Ovary (tissue), 3 donors: Measurements from ENCODE around the gene EVL.

ENCODE experiments used
- EP300 ChIP-seq: sonication (generic); formaldehyde crosslinking; IDR thresholded peaks from one replicate; pipeline ENCODE4 v1.6.1; 2017; ENCODE audit warnings: antibody characterized with exemption
- TF ChIP-seq, protein P1 (sequence below), 3 donors: fragments of 450-650 bp in 2 of 3; fragments of 200-600 bp in 1 of 3; IDR thresholded peaks; one replicate each; pipeline versions ENCODE4 v1.5.1 to v1.8.0; 2016 to 2022; ENCODE audit warnings: antibody characterized with exemption in 3 of 3, mild to moderate bottlenecking in 1 of 3
- donor health status: DM: no; HTN: no; CAD: no.

GRCh38 chr14:100059438-100059781 is 5.8 kb upstream of the EVL start:
- TF ChIP-seq, protein P1, sequence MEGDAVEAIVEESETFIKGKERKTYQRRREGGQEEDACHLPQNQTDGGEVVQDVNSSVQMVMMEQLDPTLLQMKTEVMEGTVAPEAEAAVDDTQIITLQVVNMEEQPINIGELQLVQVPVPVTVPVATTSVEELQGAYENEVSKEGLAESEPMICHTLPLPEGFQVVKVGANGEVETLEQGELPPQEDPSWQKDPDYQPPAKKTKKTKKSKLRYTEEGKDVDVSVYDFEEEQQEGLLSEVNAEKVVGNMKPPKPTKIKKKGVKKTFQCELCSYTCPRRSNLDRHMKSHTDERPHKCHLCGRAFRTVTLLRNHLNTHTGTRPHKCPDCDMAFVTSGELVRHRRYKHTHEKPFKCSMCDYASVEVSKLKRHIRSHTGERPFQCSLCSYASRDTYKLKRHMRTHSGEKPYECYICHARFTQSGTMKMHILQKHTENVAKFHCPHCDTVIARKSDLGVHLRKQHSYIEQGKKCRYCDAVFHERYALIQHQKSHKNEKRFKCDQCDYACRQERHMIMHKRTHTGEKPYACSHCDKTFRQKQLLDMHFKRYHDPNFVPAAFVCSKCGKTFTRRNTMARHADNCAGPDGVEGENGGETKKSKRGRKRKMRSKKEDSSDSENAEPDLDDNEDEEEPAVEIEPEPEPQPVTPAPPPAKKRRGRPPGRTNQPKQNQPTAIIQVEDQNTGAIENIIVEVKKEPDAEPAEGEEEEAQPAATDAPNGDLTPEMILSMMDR (IDR thresholded peaks at IDR 0.05): no peak
- no peak for TF ChIP-seq EP300
